HEK293 (cell line): ENCODE data around the gene C17orf107.

Experiments
- GLI2 ChIP-seq: fragments of 450-650 bp; formaldehyde crosslinking; IDR thresholded peaks from 2 replicates; pipeline ENCODE4; 2017; ENCODE audit warnings: missing biosample characterization, missing genetic modification characterization, low read depth, borderline replicate concordance
- GLI4 ChIP-seq: fragments of 450-650 bp; formaldehyde crosslinking; IDR thresholded peaks from 2 replicates; pipeline ENCODE4 v1.5.1; 2016; ENCODE audit warnings: missing biosample characterization, missing genetic modification characterization
- HIC1 ChIP-seq: fragments of 450-650 bp; formaldehyde crosslinking; IDR thresholded peaks from 2 replicates; pipeline ENCODE4 v1.5.1; 2016; ENCODE audit warnings: missing biosample characterization, missing genetic modification characterization
- KLF16 ChIP-seq: fragments of 450-650 bp; formaldehyde crosslinking; IDR thresholded peaks from 2 replicates; pipeline ENCODE4 v1.5.1; 2017; ENCODE audit warnings: missing biosample characterization, missing genetic modification characterization
- KLF8 ChIP-seq: fragments of 450-650 bp; formaldehyde crosslinking; IDR thresholded peaks from 2 replicates; pipeline ENCODE4 v1.5.1; 2016; ENCODE audit warnings: missing biosample characterization, missing genetic modification characterization
- PRDM1 ChIP-seq: fragments of 450-650 bp; formaldehyde crosslinking; IDR thresholded peaks from 2 replicates; pipeline ENCODE4; 2016; ENCODE audit warnings: missing biosample characterization, missing genetic modification characterization
- TSHZ1 ChIP-seq: fragments of 450-650 bp; formaldehyde crosslinking; IDR thresholded peaks from 2 replicates; pipeline ENCODE4 v1.5.1; 2016; ENCODE audit warnings: missing biosample characterization, missing genetic modification characterization, borderline replicate concordance
- ZBTB44 ChIP-seq: fragments of 450-650 bp; IDR thresholded peaks from 2 replicates; pipeline ENCODE4 v1.5.1; 2018; ENCODE audit warnings: missing biosample characterization, mild to moderate bottlenecking, missing genetic modification characterization
- ZBTB7A ChIP-seq: fragments of 450-650 bp; formaldehyde crosslinking; IDR thresholded peaks from 2 replicates; pipeline ENCODE4 v1.5.1; 2016; ENCODE audit warnings: low read depth, missing biosample characterization, missing genetic modification characterization
- ZIC2 ChIP-seq: fragments of 450-650 bp; formaldehyde crosslinking; IDR thresholded peaks from 2 replicates; pipeline ENCODE4 v1.5.1; 2016; ENCODE audit warnings: missing biosample characterization, missing genetic modification characterization
- ZNF132 ChIP-seq: fragments of 450-650 bp; formaldehyde crosslinking; IDR thresholded peaks from 2 replicates; pipeline ENCODE4 v1.5.1; 2017; ENCODE audit warnings: missing biosample characterization, missing genetic modification characterization, borderline replicate concordance
- ZNF140 ChIP-seq: fragments of 450-650 bp; formaldehyde crosslinking; IDR thresholded peaks from 2 replicates; pipeline ENCODE4 v1.5.1; 2016; ENCODE audit warnings: missing biosample characterization, missing genetic modification characterization
- ZNF157 ChIP-seq: fragments of 450-650 bp; formaldehyde crosslinking; IDR thresholded peaks from 2 replicates; pipeline ENCODE4 v1.5.1; 2016; ENCODE audit warnings: missing biosample characterization, missing genetic modification characterization
- ZNF174 ChIP-seq: fragments of 450-650 bp; formaldehyde crosslinking; IDR thresholded peaks from 2 replicates; pipeline ENCODE4 v1.5.0; 2017; ENCODE audit warnings: missing biosample characterization, mild to moderate bottlenecking, missing genetic modification characterization
- ZNF239 ChIP-seq: fragments of 450-650 bp; formaldehyde crosslinking; IDR thresholded peaks from 2 replicates; pipeline ENCODE4 v1.5.1; 2016; ENCODE audit warnings: missing biosample characterization, missing genetic modification characterization
- ZNF280C ChIP-seq: fragments of 450-650 bp; formaldehyde crosslinking; IDR thresholded peaks from 2 replicates; pipeline ENCODE4 v1.5.1; 2016; ENCODE audit warnings: missing biosample characterization, missing genetic modification characterization
- ZNF311 ChIP-seq: fragments of 450-650 bp; formaldehyde crosslinking; IDR thresholded peaks from 2 replicates; pipeline ENCODE4 v1.5.1; 2017; ENCODE audit warnings: missing biosample characterization, missing genetic modification characterization, borderline replicate concordance
- ZNF324 ChIP-seq: fragments of 450-650 bp; formaldehyde crosslinking; IDR thresholded peaks from 2 replicates; pipeline ENCODE4 v1.5.1; 2016; ENCODE audit warnings: missing biosample characterization, missing genetic modification characterization
- ZNF398 ChIP-seq: fragments of 450-650 bp; formaldehyde crosslinking; IDR thresholded peaks from 2 replicates; pipeline ENCODE4 v1.5.1; 2017; ENCODE audit warnings: missing biosample characterization, missing genetic modification characterization
- ZNF513 ChIP-seq: fragments of 450-650 bp; IDR thresholded peaks from 2 replicates; pipeline ENCODE4 v1.5.1; 2018; ENCODE audit warnings: missing biosample characterization, missing genetic modification characterization
- ZNF600 ChIP-seq: fragments of 450-650 bp; formaldehyde crosslinking; IDR thresholded peaks from 2 replicates; pipeline ENCODE4 v1.5.1; 2016; ENCODE audit warnings: missing biosample characterization, missing genetic modification characterization
- ZNF610 ChIP-seq: fragments of 450-650 bp; formaldehyde crosslinking; IDR thresholded peaks from 2 replicates; pipeline ENCODE4 v1.5.1; 2016; ENCODE audit warnings: missing biosample characterization, missing genetic modification characterization, borderline replicate concordance
- ZNF626 ChIP-seq: fragments of 450-650 bp; sonication (Bioruptor Pico); formaldehyde crosslinking; IDR thresholded peaks from 2 replicates; pipeline ENCODE4 v1.5.1; 2018; ENCODE audit warnings: missing biosample characterization, missing genetic modification characterization, inconsistent platforms
- ZNF701 ChIP-seq: fragments of 450-650 bp; formaldehyde crosslinking; IDR thresholded peaks from 2 replicates; pipeline ENCODE4 v1.5.1; 2016; ENCODE audit warnings: missing biosample characterization, missing genetic modification characterization
- ZNF837 ChIP-seq: fragments of 450-650 bp; formaldehyde crosslinking; IDR thresholded peaks from 2 replicates; pipeline ENCODE4 v1.5.1; 2016; ENCODE audit warnings: missing biosample characterization, missing genetic modification characterization

C17orf107 gene

GRCh38 chr17:4908711-4909496, 9.6 kb downstream of the C17orf107 start (continued):
- no peak for TF ChIP-seq ZNF513 (tag by site-specific recombination)
- no peak for TF ChIP-seq PRDM1 (tag by site-specific recombination)
- TF ChIP-seq ZNF837 (tag by site-specific recombination), result no peak
- no peak; the same call in 1 of the 2 replicates for TF ChIP-seq HIC1 (tag by site-specific recombination)
- no peak for TF ChIP-seq TSHZ1 (tag by site-specific recombination)
- TF ChIP-seq ZNF701 (tag by site-specific recombination), result no peak
- no peak for TF ChIP-seq ZNF324 (tag by site-specific recombination)
- TF ChIP-seq ZNF398 (tag by site-specific recombination), result no peak
- TF ChIP-seq ZNF132, result no peak
- peak; percentile 73; the same call in 1 of the 2 replicates for TF ChIP-seq ZNF600
- TF ChIP-seq KLF8 (tag by site-specific recombination), result no peak
- TF ChIP-seq ZNF174 (tag by site-specific recombination), result no peak
- TF ChIP-seq KLF16 (tag by site-specific recombination), result no peak
- TF ChIP-seq ZBTB44 (tag by site-specific recombination), result no peak
- peak; percentile 75; the same call in 1 of the 2 replicates for TF ChIP-seq ZNF311
- TF ChIP-seq ZIC2 (tag by site-specific recombination), result peak; percentile 72
- TF ChIP-seq ZNF239 (tag by site-specific recombination), result peak; percentile 45; the same call in 1 of the 2 replicates
- TF ChIP-seq ZNF280C (tag by site-specific recombination), result no peak
- TF ChIP-seq GLI2 (tag by site-specific recombination), result no peak
- TF ChIP-seq ZNF140 (tag by site-specific recombination), result no peak
- no peak for TF ChIP-seq ZNF626 (tag by site-specific recombination)
- TF ChIP-seq GLI4 (tag by site-specific recombination), result no peak
- no peak for TF ChIP-seq ZNF610
- no peak for TF ChIP-seq ZBTB7A (tag by site-specific recombination)
- 0 out of 2 replicates have a peak, but pooled peaks have one; percentile 50 for TF ChIP-seq ZNF157 (tag by site-specific recombination)
